Measurements from ENCODE around the gene XBP1.
"Not testable (repeated sequence)": the region's sequence is repeated elsewhere in the genome, so short reads cannot be mapped to it uniquely, and the experiment has no call there.

The XBP1 gene

GRCh38 chr22:28768701-28769393 lies 31.5 kb downstream of the XBP1 start:
- Histone ChIP-seq H3K36me3 (ENCODE audit: control insufficient read depth in 2 of 2, insufficient read depth in 2 of 2, low read length in 2 of 2) (no peaks in the 10 kb centered on the region), H3K27ac (ENCODE audit: low read length) (no peak overlapping the region), H3K27me3 (ENCODE audit: control insufficient read depth in 1 of 2, insufficient read depth in 2 of 2, low read length in 2 of 2) (no peaks in the 10 kb centered on the region), H3K9me3 (ENCODE audit: control insufficient read depth in 2 of 2, low read length in 2 of 2) (no peaks in the 10 kb centered on the region), H3K4me1 (ENCODE audit: control insufficient read depth, insufficient read depth, low read length) (peaks cover 4% of the 10 kb centered on the region), H3K9ac (ENCODE audit: low read length in 2 of 2) (no peak overlapping the region), H3K4me3 (ENCODE audit: low read length in 2 of 2) (no peak overlapping the region)

GRCh38 chr22:28766628-28767027 lies 33.7 kb downstream of the XBP1 start:
- Histone ChIP-seq H3K4me1 (ENCODE audit: control insufficient read depth, insufficient read depth, low read length) (no peaks in the 10 kb centered on the region), H3K9ac (ENCODE audit: low read length in 2 of 2) (no peak overlapping the region), H3K4me3 (ENCODE audit: low read length in 2 of 2) (no peak overlapping the region), H3K9me3 (ENCODE audit: control insufficient read depth in 2 of 2, low read length in 2 of 2) (no peaks in the 10 kb centered on the region), H3K36me3 (ENCODE audit: control insufficient read depth in 2 of 2, insufficient read depth in 2 of 2, low read length in 2 of 2) (no peaks in the 10 kb centered on the region), H3K27ac (ENCODE audit: low read length) (no peak overlapping the region), H3K27me3 (ENCODE audit: control insufficient read depth in 1 of 2, insufficient read depth in 2 of 2, low read length in 2 of 2) (no peaks in the 10 kb centered on the region)

DNA sequence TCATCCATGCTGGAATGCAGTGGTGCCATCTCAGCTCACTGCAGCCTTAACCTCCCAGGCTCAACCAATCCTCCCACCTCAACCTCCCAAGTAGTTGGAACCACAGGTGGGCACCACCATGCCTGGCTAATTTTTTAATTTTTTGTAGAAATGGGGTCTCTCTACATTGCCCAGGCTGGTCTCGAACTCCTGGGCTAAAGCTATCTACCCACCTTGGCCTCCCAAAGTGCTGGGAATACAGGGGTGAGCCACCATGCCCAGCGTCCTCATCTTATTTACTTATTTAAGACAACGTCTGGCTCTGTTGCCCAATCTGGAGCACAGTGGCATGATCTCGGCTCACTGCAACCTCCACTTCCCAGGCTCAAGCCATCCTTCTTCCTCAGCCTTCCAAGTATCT lies 38.4 kb downstream of the XBP1 start:
- not testable (repeated sequence) for H3K9me3 ChIP-seq (ENCODE audit: control insufficient read depth in 2 of 2, low read length in 2 of 2); H3K4me1 ChIP-seq (ENCODE audit: control insufficient read depth, insufficient read depth, low read length); H3K4me3 ChIP-seq (ENCODE audit: low read length in 2 of 2); H3K36me3 ChIP-seq (ENCODE audit: control insufficient read depth in 2 of 2, insufficient read depth in 2 of 2, low read length in 2 of 2); H3K9ac ChIP-seq (ENCODE audit: low read length in 2 of 2); H3K27ac ChIP-seq (ENCODE audit: low read length); H3K27me3 ChIP-seq (ENCODE audit: control insufficient read depth in 1 of 2, insufficient read depth in 2 of 2, low read length in 2 of 2)

DNA sequence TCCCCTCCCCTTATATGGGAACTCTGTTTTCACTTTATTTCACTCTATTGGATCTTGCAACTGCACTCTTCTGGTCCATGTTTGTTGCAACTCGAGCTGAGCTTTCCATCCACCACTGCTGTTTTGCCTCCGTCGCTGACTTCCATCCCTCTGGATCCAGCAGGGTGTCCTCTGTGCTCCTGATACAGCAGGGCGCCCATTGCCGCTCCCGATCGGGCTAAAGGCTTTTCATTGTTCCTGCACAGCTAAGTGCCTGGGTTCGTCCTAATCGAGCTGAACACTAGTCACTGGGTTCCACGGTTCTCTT lies 39.0 kb downstream of the XBP1 start:
- Histone ChIP-seq H3K27me3 (ENCODE audit: control insufficient read depth in 1 of 2, insufficient read depth in 2 of 2, low read length in 2 of 2) (no peaks in the 10 kb centered on the region), H3K9me3 (ENCODE audit: control insufficient read depth in 2 of 2, low read length in 2 of 2) (no peaks in the 10 kb centered on the region), H3K27ac (ENCODE audit: low read length) (no peak overlapping the region), H3K9ac (ENCODE audit: low read length in 2 of 2) (no peak overlapping the region), H3K4me1 (ENCODE audit: control insufficient read depth, insufficient read depth, low read length) (no peaks in the 10 kb centered on the region), H3K36me3 (ENCODE audit: control insufficient read depth in 2 of 2, insufficient read depth in 2 of 2, low read length in 2 of 2) (no peaks in the 10 kb centered on the region), H3K4me3 (ENCODE audit: low read length in 2 of 2) (no peak overlapping the region)

DNA sequence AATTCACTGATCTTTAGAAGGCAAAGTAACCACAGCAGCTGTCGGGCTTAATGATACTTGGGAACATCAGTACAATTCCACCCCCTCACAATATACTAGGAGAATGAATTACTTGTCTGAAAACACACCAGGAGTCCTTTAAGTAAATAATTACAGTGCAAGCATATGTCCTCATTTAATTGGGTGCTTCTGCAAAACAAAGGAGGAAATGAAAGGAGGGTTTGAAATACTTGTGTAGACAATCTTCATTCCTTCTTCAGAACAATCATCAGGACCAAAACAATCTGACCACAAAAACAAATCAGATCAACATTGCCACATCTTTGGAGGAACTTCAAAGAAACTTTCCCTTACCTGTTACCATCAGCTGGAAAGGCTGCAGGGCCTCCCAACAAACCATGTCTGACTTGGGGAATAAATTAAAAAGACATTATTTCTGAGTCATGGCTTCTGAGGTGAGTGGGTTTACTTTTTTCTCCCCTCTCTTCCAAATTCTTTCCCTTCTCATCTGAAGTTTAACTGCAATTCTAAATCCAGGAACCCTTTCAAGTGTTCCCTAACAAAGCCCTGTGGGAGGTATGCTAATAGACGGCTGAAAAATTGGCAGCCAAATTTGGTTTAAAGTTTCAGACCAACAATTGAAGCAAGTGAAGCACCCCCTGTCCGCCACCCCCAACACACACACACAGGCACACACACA lies 40.4 kb downstream of the XBP1 start:
- Histone ChIP-seq H3K27ac (ENCODE audit: low read length) (no peak overlapping the region), H3K27me3 (ENCODE audit: control insufficient read depth in 1 of 2, insufficient read depth in 2 of 2, low read length in 2 of 2) (no peaks in the 10 kb centered on the region), H3K4me1 (ENCODE audit: control insufficient read depth, insufficient read depth, low read length) (no peaks in the 10 kb centered on the region), H3K9me3 (ENCODE audit: control insufficient read depth in 2 of 2, low read length in 2 of 2) (no peaks in the 10 kb centered on the region), H3K4me3 (ENCODE audit: low read length in 2 of 2) (no peak overlapping the region), H3K36me3 (ENCODE audit: control insufficient read depth in 2 of 2, insufficient read depth in 2 of 2, low read length in 2 of 2) (no peaks in the 10 kb centered on the region), H3K9ac (ENCODE audit: low read length in 2 of 2) (no peak overlapping the region)

GRCh38 chr22:28754512-28754911 lies 45.9 kb downstream of the XBP1 start:
- H3K36me3 ChIP-seq (ENCODE audit: control insufficient read depth in 2 of 2, insufficient read depth in 2 of 2, low read length in 2 of 2); H3K27me3 ChIP-seq (ENCODE audit: control insufficient read depth in 1 of 2, insufficient read depth in 2 of 2, low read length in 2 of 2); H3K27ac ChIP-seq (ENCODE audit: low read length); H3K4me3 ChIP-seq (ENCODE audit: low read length in 2 of 2); H3K9ac ChIP-seq (ENCODE audit: low read length in 2 of 2); H3K4me1 ChIP-seq (ENCODE audit: control insufficient read depth, insufficient read depth, low read length); H3K9me3 ChIP-seq (ENCODE audit: control insufficient read depth in 2 of 2, low read length in 2 of 2): not testable (repeated sequence)

DNA sequence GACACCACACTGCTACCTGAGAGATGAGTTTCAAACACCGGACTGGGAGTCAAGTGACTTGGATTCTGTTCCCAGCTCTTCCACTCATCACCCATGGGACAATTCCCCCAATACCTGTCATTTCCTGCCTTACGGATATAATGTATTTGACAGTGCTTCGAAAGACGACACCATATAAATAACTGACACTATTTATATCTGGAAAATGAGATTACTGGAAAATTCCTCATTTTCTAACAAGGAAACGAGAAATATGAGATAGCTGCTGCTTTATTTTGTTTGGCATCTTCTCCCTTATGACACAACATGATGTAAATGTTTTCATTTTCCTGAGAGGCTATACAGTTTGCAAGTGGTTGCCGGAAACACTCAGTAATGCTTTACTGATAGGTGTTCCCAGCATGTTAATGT lies 49.9 kb downstream of the XBP1 start:
- Histone ChIP-seq H3K4me3 (ENCODE audit: low read length in 2 of 2) (no peak overlapping the region), H3K4me1 (ENCODE audit: control insufficient read depth, insufficient read depth, low read length) (no peaks in the 10 kb centered on the region), H3K9ac (ENCODE audit: low read length in 2 of 2) (no peak overlapping the region), H3K27ac (ENCODE audit: low read length) (no peak overlapping the region), H3K9me3 (ENCODE audit: control insufficient read depth in 2 of 2, low read length in 2 of 2) (no peaks in the 10 kb centered on the region), H3K36me3 (ENCODE audit: control insufficient read depth in 2 of 2, insufficient read depth in 2 of 2, low read length in 2 of 2) (peaks cover 3 to 17% of the 10 kb centered on the region in 2 donors), H3K27me3 (ENCODE audit: control insufficient read depth in 1 of 2, insufficient read depth in 2 of 2, low read length in 2 of 2) (no peaks in the 10 kb centered on the region)

Data from stomach smooth muscle (tissue), 2 donors.